Common myeloid progenitor, CD34-positive (primary cell): ENCODE data around the gene LRTM1.

ENCODE experiments used
- CTCF ChIA-PET: fragments of 350-600 bp; sonication (Branson Sonifier 250); formaldehyde crosslinking; loops from one replicate; lab custom pipeline; 2021; ENCODE audit warnings: antibody characterized with exemption; lab: Charles Lee
- POLR2A ChIA-PET: fragments of 350-600 bp; sonication (Branson Sonifier 250); formaldehyde crosslinking; loops from one replicate; lab custom pipeline; 2021; ENCODE audit warnings: antibody characterized with exemption; lab: Charles Lee
- DNase-seq, 3 donors: peaks; one replicate each; pipeline versions ENCODE4 v3.0.0 to v3.0.0-alpha.2; 2013
- H3K27ac ChIP-seq, 2 experiments: 1 replicate in 1 of 2; 2 replicates in 1 of 2; pipeline ENCODE4 v1.7.0; 2013; ENCODE audit warnings: inconsistent platforms in 2 of 2, low read length in 2 of 2, mild to moderate bottlenecking in 2 of 2, low read depth in 1 of 2, moderate library complexity in 1 of 2; ENCODE audit not compliant: severe bottlenecking in 2 of 2, insufficient read depth in 1 of 2, poor library complexity in 1 of 2
- H3K27me3 ChIP-seq, 5 experiments: replicated peaks in 2 of 5; 1 replicate in 3 of 5; 2 replicates in 2 of 5; pipeline versions ENCODE4 v1.6.1 to v1.7.0; 2013; ENCODE audit warnings: low read length in 4 of 5, mild to moderate bottlenecking in 2 of 5, moderate library complexity in 2 of 5, inconsistent platforms in 1 of 5; ENCODE audit not compliant: insufficient read depth in 5 of 5, control insufficient read depth in 4 of 5
- H3K36me3 ChIP-seq, 4 experiments: 1 replicate in 2 of 4; 2 replicates in 2 of 4; pipeline versions ENCODE4 v1.6.1 to v1.7.0; 2013; ENCODE audit warnings: low read length in 3 of 4, control low read depth in 1 of 4, mild to moderate bottlenecking in 1 of 4; ENCODE audit not compliant: control insufficient read depth in 4 of 4, insufficient read depth in 4 of 4
- H3K4me1 ChIP-seq, 4 experiments: 1 replicate in 3 of 4; 2 replicates in 1 of 4; pipeline versions ENCODE4 v1.6.1 to v1.7.1; 2013; ENCODE audit warnings: low read length in 3 of 4, mild to moderate bottlenecking in 3 of 4, control low read depth in 1 of 4, inconsistent platforms in 1 of 4, moderate library complexity in 1 of 4; ENCODE audit not compliant: control insufficient read depth in 4 of 4, insufficient read depth in 4 of 4; ENCODE audit errors: control extremely low read depth in 1 of 4
- H3K4me3 ChIP-seq, 7 experiments: 1 replicate in 4 of 7; 2 replicates in 3 of 7; pipeline versions ENCODE4 v1.5.1 to v1.7.0; 2013; ENCODE audit warnings: mild to moderate bottlenecking in 7 of 7, low read length in 6 of 7, moderate library complexity in 6 of 7, inconsistent platforms in 2 of 7, low read depth in 2 of 7, control low read depth in 1 of 7; ENCODE audit not compliant: insufficient read depth in 4 of 7, control insufficient read depth in 1 of 7; ENCODE audit errors: extremely low read depth in 1 of 7
- H3K9me3 ChIP-seq, 5 experiments: 1 replicate in 4 of 5; 2 replicates in 1 of 5; pipeline versions ENCODE4 v1.6.1 to v1.7.1; 2013; ENCODE audit warnings: low read length in 4 of 5, mild to moderate bottlenecking in 2 of 5, inconsistent platforms in 1 of 5, low read depth in 1 of 5, moderate library complexity in 1 of 5; ENCODE audit not compliant: control insufficient read depth in 4 of 5, insufficient read depth in 2 of 5; ENCODE audit errors: control extremely low read depth in 1 of 5
- WGBS: methylation state at CpG from one replicate; pipeline ENCODE4 v1.1.5; 2013; ENCODE audit not compliant: insufficient coverage; 5-methylcytosine and 5-hydroxymethylcytosine counted together

The LRTM1 gene

GRCh38 chr3:54918516-54918915 lies 9.3 kb downstream of the LRTM1 start:
- Histone ChIP-seq H3K9me3 (no peaks in the 10 kb centered on the region), H3K4me1 (no peaks in the 10 kb centered on the region), H3K4me3 (no peak overlapping the region), H3K36me3 (no peaks in the 10 kb centered on the region), H3K27me3 (no peaks in the 10 kb centered on the region), H3K27ac (no peak overlapping the region)
- ChIA-PET CTCF (no interaction called here), POLR2A (no interaction called here)
- DNase-seq: no peak
- WGBS: 96% methylated on average over 9 of the region's 12 CpGs

GRCh38 chr3:54917862-54918261 lies 10.0 kb downstream of the LRTM1 start:
- Histone ChIP-seq H3K27ac (no peak overlapping the region), H3K36me3 (no peaks in the 10 kb centered on the region), H3K9me3 (no peaks in the 10 kb centered on the region), H3K4me1 (no peaks in the 10 kb centered on the region), H3K4me3 (no peak overlapping the region), H3K27me3 (no peaks in the 10 kb centered on the region)
- WGBS: 100% methylated on average over 3 of the region's 4 CpGs
- POLR2A ChIA-PET: no interaction called here
- DNase-seq: no peak
- CTCF ChIA-PET: no interaction called here

GRCh38 chr3:54917174-54917573 lies 10.7 kb downstream of the LRTM1 start:
- WGBS: 86% methylated on average over 1 of the region's 2 CpGs
- Histone ChIP-seq H3K36me3 (no peaks in the 10 kb centered on the region), H3K4me3 (no peak overlapping the region), H3K27ac (no peak overlapping the region), H3K9me3 (peaks cover 0 to 2% (median 0%) of the 10 kb centered on the region in 5 experiments), H3K27me3 (no peaks in the 10 kb centered on the region), H3K4me1 (no peaks in the 10 kb centered on the region)
- CTCF ChIA-PET: no interaction called here
- DNase-seq: no peak
- POLR2A ChIA-PET: no interaction called here

- no peaks in the 10 kb centered on the region for H3K27me3 ChIP-seq
- no peak overlapping the region for H3K4me3 ChIP-seq
- H3K4me1 ChIP-seq: no peaks in the 10 kb centered on the region
- H3K27ac ChIP-seq: no peak overlapping the region
- ChIA-PET POLR2A (no interaction called here), CTCF (no interaction called here)
- peaks cover 0 to 6% (median 0%) of the 10 kb centered on the region in 5 experiments for H3K9me3 ChIP-seq
- no peaks in the 10 kb centered on the region for H3K36me3 ChIP-seq
- DNase-seq: no peak
Observed at GRCh38 chr3:54916732-54917131, 11.1 kb downstream of the LRTM1 start.

- Histone ChIP-seq H3K4me3 (no peak overlapping the region), H3K27ac (no peak overlapping the region), H3K27me3 (no peaks in the 10 kb centered on the region), H3K4me1 (no peaks in the 10 kb centered on the region), H3K9me3 (peaks cover 0 to 7% (median 0%) of the 10 kb centered on the region in 5 experiments), H3K36me3 (no peaks in the 10 kb centered on the region)
- DNase-seq: peak in 1 of 3 donors; percentile 1
- CTCF ChIA-PET: no interaction called here
- WGBS: 90% methylated on average over 7 of the region's 8 CpGs
- POLR2A ChIA-PET: no interaction called here
Observed at GRCh38 chr3:54915976-54916375, 11.9 kb downstream of the LRTM1 start.

- CTCF ChIA-PET: no interaction called here
- no peak for DNase-seq
Observed at GRCh38 chr3:54915181-54915580, 12.7 kb downstream of the LRTM1 start.

GRCh38 chr3:54914180-54914579 lies 13.7 kb downstream of the LRTM1 start:
- ChIA-PET CTCF (no interaction called here), POLR2A (no interaction called here)
- WGBS: no CpG with 5 or more reads among the region's 2 CpGs

More at GRCh38 chr3:54915181-54915580, 12.7 kb downstream of the LRTM1 start:
- 31% methylated on average over 3 of the region's 4 CpGs for WGBS
- no peak overlapping the region for H3K4me3 ChIP-seq
- no peak overlapping the region for H3K27ac ChIP-seq
- peaks cover 0 to 7% (median 0%) of the 10 kb centered on the region in 5 experiments for H3K9me3 ChIP-seq
- H3K4me1 ChIP-seq: no peaks in the 10 kb centered on the region
- H3K27me3 ChIP-seq: no peaks in the 10 kb centered on the region
- H3K36me3 ChIP-seq: no peaks in the 10 kb centered on the region
- POLR2A ChIA-PET: no interaction called here

More at GRCh38 chr3:54914180-54914579, 13.7 kb downstream of the LRTM1 start:
- no peaks in the 10 kb centered on the region for H3K36me3 ChIP-seq
- H3K27ac ChIP-seq: no peak overlapping the region
- H3K4me3 ChIP-seq: no peak overlapping the region
- no peaks in the 10 kb centered on the region for H3K4me1 ChIP-seq
- DNase-seq: no peak
- no peaks in the 10 kb centered on the region for H3K27me3 ChIP-seq
- peaks cover 0 to 7% (median 0%) of the 10 kb centered on the region in 5 experiments for H3K9me3 ChIP-seq
